Measurements from ENCODE around the gene VWA3B.

GRCh38 chr2:98084869-98085238, 2.1 kb upstream of the VWA3B start:
- TF ChIP-seq ZFX (IDR thresholded peaks at IDR 0.05) = no peak
- no peak for TF ChIP-seq CTCF (conservative IDR thresholded peaks at IDR 0.05)
